Spleen (tissue), 11 donors: Measurements from ENCODE around the gene ZFYVE28. TPM values are rescaled to one million over a fixed set of nuclear protein-coding genes. Genes with fewer than 3 reads are reported as not detected.
A peak's percentile ranks its signal among the peaks of the same experiment; 100 is the strongest.

Experiments
- DNase-seq: peaks from one replicate; pipeline ENCODE4 v3.0.0-alpha.2; 2020
- H3K27ac ChIP-seq, 8 donors: fragments of 200-600 bp; sonication (generic) in 7 of 8; 1 replicate in 4 of 8; 2 replicates in 4 of 8; pipeline versions ENCODE4 v1.5.0 to v1.8.0; 2016 to 2021; ENCODE audit warnings: inconsistent platforms in 4 of 8, mild to moderate bottlenecking in 4 of 8, moderate library complexity in 1 of 8
- H3K27me3 ChIP-seq, 7 donors: fragments of 200-600 bp; sonication (generic) in 6 of 7; replicated peaks in 1 of 7; 1 replicate in 4 of 7; 2 replicates in 3 of 7; pipeline versions ENCODE4 v1.5.0 to v1.8.0; 2016 to 2021; ENCODE audit warnings: inconsistent platforms in 3 of 7, mild to moderate bottlenecking in 1 of 7
- H3K36me3 ChIP-seq, 6 donors: fragments of 200-600 bp; sonication (generic) in 5 of 6; 1 replicate in 4 of 6; 2 replicates in 2 of 6; pipeline versions ENCODE4 v1.5.0 to v1.8.0; 2016 to 2021; ENCODE audit warnings: inconsistent platforms in 2 of 6
- H3K4me1 ChIP-seq, 6 donors: fragments of 200-600 bp; sonication (generic) in 5 of 6; 1 replicate in 3 of 6; 2 replicates in 3 of 6; pipeline versions ENCODE4 v1.5.0 to v1.8.0; 2016 to 2021; ENCODE audit warnings: inconsistent platforms in 3 of 6
- H3K4me3 ChIP-seq, 8 donors: fragments of 200-600 bp; sonication (generic) in 7 of 8; 1 replicate in 4 of 8; 2 replicates in 4 of 8; pipeline versions ENCODE4 v1.5.0 to v1.8.0; 2016 to 2021; ENCODE audit warnings: inconsistent platforms in 4 of 8, mild to moderate bottlenecking in 4 of 8, moderate library complexity in 2 of 8
- H3K9me3 ChIP-seq, 8 donors: fragments of 200-600 bp; sonication (generic) in 7 of 8; 1 replicate in 4 of 8; 2 replicates in 4 of 8; pipeline versions ENCODE4 v1.5.0 to v1.8.0; 2016 to 2021; ENCODE audit warnings: inconsistent platforms in 4 of 8
- POLR2A ChIP-seq, 3 donors: fragments of 450-650 bp; IDR thresholded peaks; one replicate each; pipeline ENCODE4 v1.5.1; 2017; ENCODE audit warnings: antibody characterized with exemption in 3 of 3, mild to moderate bottlenecking in 1 of 3
- POLR2AphosphoS5 ChIP-seq, 3 donors: sonication (generic); formaldehyde crosslinking; IDR thresholded peaks; one replicate each; pipeline ENCODE4 v1.5.1; 2017; ENCODE audit warnings: antibody characterized with exemption in 3 of 3
- WGBS, 5 donors: extraction: QIAGEN DNeasy Blood & Tissue Kit in 3 of 5; methylation state at CpG; one replicate each; pipeline versions ENCODE4 v1.1.5 to v1.1.7; 2013 to 2018; 5-methylcytosine and 5-hydroxymethylcytosine counted together
- intact Hi-C: fragments of 100-400 bp; cut with DNase I; formaldehyde crosslinking; loops from one replicate; pipeline ENCODE4 v1.15.0; 2023; ENCODE audit warnings: low total_unique reads
- polyA plus RNA-seq, 3 donors: library from polyadenylated mRNA; stranded (reverse); fragments of 200-250 nt; gene quantifications; one replicate each; pipeline ENCODE4 v1.2.1, GENCODE V29; 2013
- total RNA-seq, 7 donors: library from RNA; depleted of rRNA in 3 of 7; stranded (reverse); fragments of >200 nt in 3 of 7; fragmentation: NEBNext Ultra II Directional in 4 of 7; extraction: Animal tissue kit (Norgen Biotek cat#: 25700) in 4 of 7; gene quantifications; one replicate each; pipeline versions ENCODE4 v1.1.0 to v1.2.1, GENCODE V29; 2016 to 2021
- TF ChIP-seq, protein P1 (sequence below), 11 experiments: fragments of 200-600 bp in 7 of 11; fragments of 450-650 bp in 4 of 11; sonication (generic) in 4 of 11; IDR thresholded peaks in 8 of 11; conservative IDR thresholded peaks in 3 of 11; 1 replicate in 7 of 11; 2 replicates in 4 of 11; pipeline versions ENCODE4 v1.4.0 to v1.8.0; 2016 to 2021; ENCODE audit warnings: antibody characterized with exemption in 11 of 11, inconsistent platforms in 4 of 11, mild to moderate bottlenecking in 1 of 11
- donor health status: healthy with polysubstance abuse.
- donor health status: DM: no; HTN: no; CAD: no; lungs with moderate emphysema.
- donor health status: DM: no; HTN: no; CAD: no.
- donor health status: Bipolar disorder and iron deficiency.
- donor health status: healthy.
- donor health status: DM: no; HTN: no; CAD: no.
- donor health status: DM: yes; HTN: yes; CAD: no.

Gene ZFYVE28
- total and polyA plus RNA-seq, 10 donors, result 2.7 to 31.3 (median 12.6) TPM

DNA sequence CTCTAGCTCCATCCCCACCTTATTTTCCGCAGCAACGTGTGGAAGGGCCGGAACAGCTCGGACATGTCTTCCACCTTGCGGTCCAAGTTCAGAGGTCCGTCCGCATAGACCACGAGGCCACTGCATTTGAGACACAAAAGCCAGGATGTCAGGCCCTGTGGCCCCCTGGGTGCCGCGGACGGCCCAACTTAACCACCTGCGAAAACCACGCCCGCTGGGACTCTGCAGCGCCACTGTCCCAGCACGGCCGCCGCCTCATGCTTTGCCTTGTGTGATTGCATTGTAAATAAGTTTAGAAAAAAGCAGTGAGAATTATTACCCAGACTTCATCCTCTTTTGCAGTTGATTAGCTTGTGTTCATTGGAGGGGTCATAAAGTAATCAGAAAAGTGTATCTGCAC, 98.3 kb downstream of the ZFYVE28 start:
- Histone ChIP-seq H3K27me3 (peaks cover 0 to 9% (median 0%) of the 10 kb centered on the region in 7 donors), H3K4me1 (peaks cover 0 to 6% (median 0%) of the 10 kb centered on the region in 6 donors), H3K36me3 (no peaks in the 10 kb centered on the region), H3K9me3 (peaks cover 0 to 9% (median 0%) of the 10 kb centered on the region in 8 donors), H3K4me3 (no peak overlapping the region), H3K27ac (no peak overlapping the region)
- TF ChIP-seq POLR2A (IDR thresholded peaks at IDR 0.05) (no peak), POLR2AphosphoS5 (IDR thresholded peaks at IDR 0.05) (peak in 1 of 3 donors; percentile 41)
- TF ChIP-seq, protein P1, sequence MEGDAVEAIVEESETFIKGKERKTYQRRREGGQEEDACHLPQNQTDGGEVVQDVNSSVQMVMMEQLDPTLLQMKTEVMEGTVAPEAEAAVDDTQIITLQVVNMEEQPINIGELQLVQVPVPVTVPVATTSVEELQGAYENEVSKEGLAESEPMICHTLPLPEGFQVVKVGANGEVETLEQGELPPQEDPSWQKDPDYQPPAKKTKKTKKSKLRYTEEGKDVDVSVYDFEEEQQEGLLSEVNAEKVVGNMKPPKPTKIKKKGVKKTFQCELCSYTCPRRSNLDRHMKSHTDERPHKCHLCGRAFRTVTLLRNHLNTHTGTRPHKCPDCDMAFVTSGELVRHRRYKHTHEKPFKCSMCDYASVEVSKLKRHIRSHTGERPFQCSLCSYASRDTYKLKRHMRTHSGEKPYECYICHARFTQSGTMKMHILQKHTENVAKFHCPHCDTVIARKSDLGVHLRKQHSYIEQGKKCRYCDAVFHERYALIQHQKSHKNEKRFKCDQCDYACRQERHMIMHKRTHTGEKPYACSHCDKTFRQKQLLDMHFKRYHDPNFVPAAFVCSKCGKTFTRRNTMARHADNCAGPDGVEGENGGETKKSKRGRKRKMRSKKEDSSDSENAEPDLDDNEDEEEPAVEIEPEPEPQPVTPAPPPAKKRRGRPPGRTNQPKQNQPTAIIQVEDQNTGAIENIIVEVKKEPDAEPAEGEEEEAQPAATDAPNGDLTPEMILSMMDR (IDR thresholded peaks at IDR 0.05 in 8 of 11, conservative IDR thresholded peaks at IDR 0.05 in 3 of 11), result no peak
- WGBS, 5 donors, result 63 to 89% (median 79%) methylated on average over 14 to 18 of the region's 18 CpGs
- peak; percentile 78 for DNase-seq
- intact Hi-C loops, result no loop called here

DNA sequence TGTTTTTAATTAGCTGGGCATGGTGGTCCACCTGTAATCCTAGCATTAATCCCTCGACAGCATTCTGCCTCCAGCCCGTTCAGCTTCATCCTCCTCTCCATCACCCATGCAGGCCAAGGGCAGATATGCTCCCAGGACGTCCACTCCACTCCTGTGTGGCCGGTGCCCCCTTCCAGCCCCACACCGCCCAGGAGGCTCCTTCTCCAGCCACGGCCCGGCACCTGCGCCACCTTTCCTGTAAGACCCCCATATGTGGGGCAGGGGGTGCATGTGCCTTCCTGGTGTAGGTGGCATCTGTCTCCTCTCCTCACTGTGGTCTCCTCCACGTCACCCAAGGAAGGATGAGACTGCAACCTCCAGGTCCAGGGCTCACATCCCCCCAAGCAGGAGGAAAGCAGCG, 99.6 kb downstream of the ZFYVE28 start:
- DNase-seq, result no peak
- peaks cover 0 to 9% (median 0%) of the 10 kb centered on the region in 7 donors for H3K27me3 ChIP-seq
- H3K4me1 ChIP-seq, result peaks cover 0 to 6% (median 0%) of the 10 kb centered on the region in 6 donors
- H3K27ac ChIP-seq, result no peak overlapping the region
- WGBS, 5 donors, result 84 to 94% (median 89%) methylated on average over 10 of the region's 10 CpGs
- intact Hi-C loops, result no loop called here
- no peak for TF ChIP-seq POLR2A (IDR thresholded peaks at IDR 0.05)
- TF ChIP-seq POLR2AphosphoS5 (IDR thresholded peaks at IDR 0.05), result no peak
- TF ChIP-seq, protein P1 (IDR thresholded peaks at IDR 0.05 in 8 of 11, conservative IDR thresholded peaks at IDR 0.05 in 3 of 11), result no peak
- peaks cover 0 to 6% (median 0%) of the 10 kb centered on the region in 8 donors for H3K9me3 ChIP-seq
- H3K36me3 ChIP-seq, result no peaks in the 10 kb centered on the region
- H3K4me3 ChIP-seq, result no peak overlapping the region

DNA sequence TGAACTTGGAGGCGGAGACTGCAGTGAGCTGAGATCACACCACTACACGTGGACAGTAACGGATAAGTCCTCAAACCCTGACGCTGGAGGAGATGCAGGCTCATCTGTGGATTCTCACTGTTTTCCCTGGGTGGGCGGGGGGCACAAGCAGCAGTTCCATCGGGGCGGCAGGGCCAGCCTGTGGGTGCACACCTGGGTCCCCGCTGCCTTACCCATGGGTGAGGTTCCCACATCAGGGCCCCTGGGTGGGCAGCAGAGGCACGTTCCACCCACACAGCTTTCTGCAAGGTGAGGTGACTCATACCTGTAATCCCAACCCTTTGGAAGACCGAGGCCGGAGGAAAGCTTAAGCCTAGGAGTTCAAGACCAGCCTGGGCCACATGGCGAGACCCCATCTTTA, 100.0 kb downstream of the ZFYVE28 start:
- H3K27ac ChIP-seq, result no peak overlapping the region
- 91 to 96% (median 92%) methylated on average over 10 to 12 of the region's 12 CpGs for WGBS, 5 donors
- H3K4me3 ChIP-seq, result no peak overlapping the region
- H3K4me1 ChIP-seq, result peaks cover 0 to 6% (median 0%) of the 10 kb centered on the region in 6 donors
- peak; percentile 42 for DNase-seq
- TF ChIP-seq POLR2A (IDR thresholded peaks at IDR 0.05) (no peak), POLR2AphosphoS5 (IDR thresholded peaks at IDR 0.05) (no peak)
- TF ChIP-seq, protein P1 (IDR thresholded peaks at IDR 0.05 in 8 of 11, conservative IDR thresholded peaks at IDR 0.05 in 3 of 11), result no peak
- intact Hi-C loops, result no loop called here
- peaks cover 0 to 9% (median 0%) of the 10 kb centered on the region in 7 donors for H3K27me3 ChIP-seq
- peaks cover 0 to 4% (median 0%) of the 10 kb centered on the region in 8 donors for H3K9me3 ChIP-seq
- no peaks in the 10 kb centered on the region for H3K36me3 ChIP-seq

DNA sequence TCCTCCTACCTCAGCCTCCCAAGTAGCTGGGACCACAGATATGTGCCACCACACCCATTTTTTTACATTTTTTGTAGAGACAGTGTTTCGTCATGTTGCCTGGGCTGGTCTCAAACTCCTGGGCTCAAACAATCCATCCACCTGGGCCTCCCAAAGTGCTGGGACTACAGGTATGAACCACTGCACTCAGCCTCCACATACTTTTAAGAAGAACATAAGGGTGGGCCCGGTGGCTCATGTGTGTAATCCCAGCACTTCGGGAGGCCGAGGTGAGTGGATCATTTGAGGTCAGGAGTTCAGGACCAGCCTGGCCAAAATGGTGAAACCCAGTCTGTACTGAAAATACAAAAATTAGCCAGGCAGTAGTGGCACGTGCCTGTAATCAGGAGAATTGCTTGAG, 105.1 kb downstream of the ZFYVE28 start:
- Histone ChIP-seq H3K9me3 (peaks cover 2 to 39% (median 29%) of the 10 kb centered on the region in 8 donors), H3K4me3 (no peak overlapping the region), H3K27ac (no peak overlapping the region), H3K4me1 (no peaks in the 10 kb centered on the region), H3K36me3 (no peaks in the 10 kb centered on the region), H3K27me3 (no peaks in the 10 kb centered on the region)
- intact Hi-C loops, result no loop called here
- no peak for DNase-seq
- TF ChIP-seq, protein P1 (IDR thresholded peaks at IDR 0.05 in 8 of 11, conservative IDR thresholded peaks at IDR 0.05 in 3 of 11), result no peak
- TF ChIP-seq POLR2AphosphoS5 (IDR thresholded peaks at IDR 0.05), result no peak
- TF ChIP-seq POLR2A (IDR thresholded peaks at IDR 0.05), result no peak
- WGBS, 5 donors, result 68 to 82% (median 79%) methylated on average over 5 of the region's 5 CpGs
